ENCODE measurements around the gene ZSWIM9.

ZSWIM9 gene

DNA sequence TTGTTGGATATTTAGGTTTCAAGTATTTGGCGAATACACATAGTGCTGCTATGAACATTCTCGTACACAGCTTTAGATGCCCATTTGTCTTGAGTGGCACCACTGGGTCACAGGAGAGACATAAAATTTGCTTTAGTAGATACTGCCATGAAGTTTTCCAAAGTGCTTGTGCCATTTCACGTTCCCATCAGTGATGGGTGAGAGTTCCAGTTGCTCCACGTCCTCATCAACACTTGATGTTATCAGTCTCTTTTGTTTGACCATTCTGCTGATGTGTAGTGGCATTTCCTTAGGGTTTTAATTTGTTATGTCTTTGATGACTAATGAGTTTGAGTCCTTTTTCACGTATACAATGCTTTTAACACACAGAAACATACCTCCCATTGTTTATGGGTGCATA lies 11.0 kb downstream of the ZSWIM9 start:
- no peaks in the 10 kb centered on the region for H4K20me1 ChIP-seq (ENCODE audit: insufficient read depth, low read length)
- H3K9me3 ChIP-seq (ENCODE audit: insufficient read depth, low read length), result peaks cover 10% of the 10 kb centered on the region
- no peak overlapping the region for H3K9ac ChIP-seq (ENCODE audit: low read length)
- peaks cover 12% of the 10 kb centered on the region for H3K4me1 ChIP-seq (ENCODE audit: low read length)
- H3K27ac ChIP-seq (ENCODE audit: low read length), result no peak overlapping the region
- no peak for TF ChIP-seq EZH2phosphoT487 (IDR thresholded peaks at IDR 0.05; ENCODE audit: low read depth)
- TF ChIP-seq, protein P1, sequence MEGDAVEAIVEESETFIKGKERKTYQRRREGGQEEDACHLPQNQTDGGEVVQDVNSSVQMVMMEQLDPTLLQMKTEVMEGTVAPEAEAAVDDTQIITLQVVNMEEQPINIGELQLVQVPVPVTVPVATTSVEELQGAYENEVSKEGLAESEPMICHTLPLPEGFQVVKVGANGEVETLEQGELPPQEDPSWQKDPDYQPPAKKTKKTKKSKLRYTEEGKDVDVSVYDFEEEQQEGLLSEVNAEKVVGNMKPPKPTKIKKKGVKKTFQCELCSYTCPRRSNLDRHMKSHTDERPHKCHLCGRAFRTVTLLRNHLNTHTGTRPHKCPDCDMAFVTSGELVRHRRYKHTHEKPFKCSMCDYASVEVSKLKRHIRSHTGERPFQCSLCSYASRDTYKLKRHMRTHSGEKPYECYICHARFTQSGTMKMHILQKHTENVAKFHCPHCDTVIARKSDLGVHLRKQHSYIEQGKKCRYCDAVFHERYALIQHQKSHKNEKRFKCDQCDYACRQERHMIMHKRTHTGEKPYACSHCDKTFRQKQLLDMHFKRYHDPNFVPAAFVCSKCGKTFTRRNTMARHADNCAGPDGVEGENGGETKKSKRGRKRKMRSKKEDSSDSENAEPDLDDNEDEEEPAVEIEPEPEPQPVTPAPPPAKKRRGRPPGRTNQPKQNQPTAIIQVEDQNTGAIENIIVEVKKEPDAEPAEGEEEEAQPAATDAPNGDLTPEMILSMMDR (IDR thresholded peaks at IDR 0.05; ENCODE audit: low read depth, low read length), result no peak
- no peaks in the 10 kb centered on the region for H3K27me3 ChIP-seq (ENCODE audit: low read depth, low read length)
- H2AFZ ChIP-seq (ENCODE audit: low read depth, low read length), result no peak overlapping the region
- no peak overlapping the region for H3K4me3 ChIP-seq (ENCODE audit: low read length)
- H3K36me3 ChIP-seq (replicated peaks; ENCODE audit: low read depth, low read length), result peaks cover 30% of the 10 kb centered on the region
- H3K79me2 ChIP-seq (ENCODE audit: low read length), result no peaks in the 10 kb centered on the region
- no peak overlapping the region for H3K4me2 ChIP-seq (ENCODE audit: low read length)

DNA sequence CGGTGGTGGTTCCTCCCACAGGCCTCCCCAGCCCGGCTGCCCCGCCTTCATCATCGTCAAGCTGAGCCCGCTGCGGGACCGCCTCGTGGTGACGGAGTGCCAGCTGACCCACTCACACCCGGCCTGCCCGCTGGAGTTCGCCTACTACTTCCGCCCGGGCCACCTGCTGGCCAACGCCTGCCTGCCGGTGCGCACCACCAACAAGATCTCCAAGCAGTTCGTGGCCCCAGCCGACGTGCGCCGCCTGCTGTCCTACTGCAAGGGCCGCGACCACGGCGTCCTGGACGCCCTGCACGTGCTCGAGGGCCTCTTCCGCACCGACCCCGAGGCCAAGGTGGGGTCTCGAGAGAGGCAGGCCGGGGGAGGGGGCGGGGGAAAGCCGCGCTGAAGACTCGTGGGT lies 12.0 kb downstream of the ZSWIM9 start:
- H3K9ac ChIP-seq (ENCODE audit: low read length), result no peak overlapping the region
- H4K20me1 ChIP-seq (ENCODE audit: insufficient read depth, low read length), result no peaks in the 10 kb centered on the region
- TF ChIP-seq, protein P1 (IDR thresholded peaks at IDR 0.05; ENCODE audit: low read depth, low read length), result no peak
- no peak for TF ChIP-seq EZH2phosphoT487 (IDR thresholded peaks at IDR 0.05; ENCODE audit: low read depth)
- H3K79me2 ChIP-seq (ENCODE audit: low read length), result no peaks in the 10 kb centered on the region
- H3K4me2 ChIP-seq (ENCODE audit: low read length), result no peak overlapping the region
- H2AFZ ChIP-seq (ENCODE audit: low read depth, low read length), result no peak overlapping the region
- peaks cover 18% of the 10 kb centered on the region for H3K4me1 ChIP-seq (ENCODE audit: low read length)
- no peaks in the 10 kb centered on the region for H3K27me3 ChIP-seq (ENCODE audit: low read depth, low read length)
- peaks cover 30% of the 10 kb centered on the region for H3K36me3 ChIP-seq (replicated peaks; ENCODE audit: low read depth, low read length)
- no peak overlapping the region for H3K27ac ChIP-seq (ENCODE audit: low read length)
- H3K4me3 ChIP-seq (ENCODE audit: low read length), result no peak overlapping the region
- H3K9me3 ChIP-seq (ENCODE audit: insufficient read depth, low read length), result peaks cover 10% of the 10 kb centered on the region

DNA sequence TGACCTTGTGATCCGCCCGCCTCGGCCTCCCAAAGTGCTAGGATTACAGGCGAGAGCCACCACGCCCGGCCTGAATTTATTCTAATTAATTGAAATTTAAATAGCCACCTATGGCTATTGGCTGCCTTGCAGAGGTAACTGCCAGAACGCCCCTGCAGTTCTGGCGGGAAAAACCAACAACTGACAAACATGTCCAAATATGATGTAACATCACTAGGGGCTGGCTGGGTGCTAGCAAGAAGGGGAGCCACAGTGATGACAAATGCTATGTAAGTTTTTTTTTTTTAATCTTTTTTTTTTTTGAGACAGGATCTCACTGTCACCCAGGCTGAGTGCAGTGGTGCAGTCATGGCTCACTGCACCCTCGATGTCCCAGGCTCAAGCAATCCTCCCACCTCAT lies 12.9 kb downstream of the ZSWIM9 start:
- peaks cover 10% of the 10 kb centered on the region for H3K9me3 ChIP-seq (ENCODE audit: insufficient read depth, low read length)
- no peaks in the 10 kb centered on the region for H3K27me3 ChIP-seq (ENCODE audit: low read depth, low read length)
- no peak overlapping the region for H3K9ac ChIP-seq (ENCODE audit: low read length)
- peaks cover 31% of the 10 kb centered on the region for H3K36me3 ChIP-seq (replicated peaks; ENCODE audit: low read depth, low read length)
- no peak overlapping the region for H3K4me2 ChIP-seq (ENCODE audit: low read length)
- H2AFZ ChIP-seq (ENCODE audit: low read depth, low read length), result no peak overlapping the region
- H3K4me1 ChIP-seq (ENCODE audit: low read length), result peaks cover 18% of the 10 kb centered on the region
- no peak for TF ChIP-seq EZH2phosphoT487 (IDR thresholded peaks at IDR 0.05; ENCODE audit: low read depth)
- TF ChIP-seq, protein P1 (IDR thresholded peaks at IDR 0.05; ENCODE audit: low read depth, low read length), result no peak
- H4K20me1 ChIP-seq (ENCODE audit: insufficient read depth, low read length), result no peaks in the 10 kb centered on the region
- H3K4me3 ChIP-seq (ENCODE audit: low read length), result no peak overlapping the region
- no peaks in the 10 kb centered on the region for H3K79me2 ChIP-seq (ENCODE audit: low read length)
- H3K27ac ChIP-seq (ENCODE audit: low read length), result no peak overlapping the region

DNA sequence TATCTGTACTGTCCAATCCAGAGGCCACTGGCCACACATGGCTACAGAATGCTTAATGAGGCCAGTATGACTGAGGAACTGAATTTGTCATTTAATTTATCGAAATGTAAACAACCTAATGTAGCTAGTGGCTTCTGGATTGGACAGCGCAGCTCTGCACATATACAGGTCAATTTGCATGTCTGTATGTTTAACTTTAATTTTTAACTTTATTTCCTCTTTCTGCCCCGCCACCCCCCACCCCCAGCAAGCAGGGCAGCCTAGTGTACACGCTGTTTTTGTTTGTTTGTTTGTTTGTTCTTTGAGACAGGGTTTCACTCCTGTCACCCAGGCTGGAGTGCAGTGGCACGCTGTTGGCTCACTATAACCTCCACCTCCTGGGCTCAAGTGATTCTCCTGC lies 15.5 kb downstream of the ZSWIM9 start:
- Histone ChIP-seq H3K4me1 (ENCODE audit: low read length) (peaks cover 31% of the 10 kb centered on the region), H3K79me2 (ENCODE audit: low read length) (no peaks in the 10 kb centered on the region), H3K4me2 (ENCODE audit: low read length) (peak overlapping the region; percentile 61), H4K20me1 (ENCODE audit: insufficient read depth, low read length) (no peaks in the 10 kb centered on the region), H3K9ac (ENCODE audit: low read length) (no peak overlapping the region), H2AFZ (ENCODE audit: low read depth, low read length) (no peak overlapping the region), H3K27me3 (ENCODE audit: low read depth, low read length) (no peaks in the 10 kb centered on the region), H3K36me3 (replicated peaks; ENCODE audit: low read depth, low read length) (peaks cover 28% of the 10 kb centered on the region), H3K4me3 (ENCODE audit: low read length) (0 out of 2 replicates have a peak overlapping the region, but pooled peaks have one; percentile 25), H3K9me3 (ENCODE audit: insufficient read depth, low read length) (peaks cover 12% of the 10 kb centered on the region), H3K27ac (ENCODE audit: low read length) (peak overlapping the region; percentile 51; the same call in 1 of the 2 replicates)
- TF ChIP-seq, protein P1 (IDR thresholded peaks at IDR 0.05; ENCODE audit: low read depth, low read length), result no peak
- TF ChIP-seq EZH2phosphoT487 (IDR thresholded peaks at IDR 0.05; ENCODE audit: low read depth), result no peak
